ENCODE data around the gene PSAT1.

DNA sequence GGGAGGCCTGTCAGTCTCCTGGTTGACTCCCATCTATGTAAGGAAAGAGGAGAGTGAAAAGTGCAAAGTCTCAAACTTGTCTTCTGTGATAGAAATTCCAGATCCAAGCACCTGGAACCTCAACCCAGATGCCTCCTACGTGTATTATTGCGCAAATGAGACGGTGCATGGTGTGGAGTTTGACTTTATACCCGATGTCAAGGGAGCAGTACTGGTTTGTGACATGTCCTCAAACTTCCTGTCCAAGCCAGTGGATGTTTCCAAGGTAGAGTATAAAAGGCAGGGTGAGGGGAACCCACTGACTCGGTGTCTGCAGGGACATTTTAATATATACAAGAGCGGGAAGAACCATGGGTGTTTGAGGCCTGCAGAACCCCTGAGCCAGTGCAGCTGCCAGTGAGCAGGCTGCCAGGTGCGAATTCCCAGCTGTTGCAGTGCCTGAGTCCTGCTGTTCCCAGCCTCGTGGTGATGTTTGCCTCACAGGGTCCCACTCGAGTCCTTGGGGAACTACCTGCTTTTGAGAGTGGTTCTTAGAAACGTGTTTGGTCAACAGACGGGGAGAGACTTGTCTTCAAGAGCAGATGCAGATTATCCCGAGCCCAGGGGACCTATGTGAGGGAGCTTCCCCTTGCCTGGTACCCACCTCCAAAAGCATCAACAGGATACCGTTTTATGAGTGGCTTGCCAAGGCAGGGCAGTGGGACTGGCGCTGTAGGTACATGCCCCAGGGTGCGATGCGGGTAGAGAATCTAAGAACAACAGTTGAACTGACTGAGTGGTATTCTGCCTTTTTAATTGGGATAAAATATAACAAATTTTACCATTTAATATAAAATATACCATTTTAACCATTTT lies 9.5 kb downstream of the PSAT1 start:
- TF ChIP-seq, protein P1, sequence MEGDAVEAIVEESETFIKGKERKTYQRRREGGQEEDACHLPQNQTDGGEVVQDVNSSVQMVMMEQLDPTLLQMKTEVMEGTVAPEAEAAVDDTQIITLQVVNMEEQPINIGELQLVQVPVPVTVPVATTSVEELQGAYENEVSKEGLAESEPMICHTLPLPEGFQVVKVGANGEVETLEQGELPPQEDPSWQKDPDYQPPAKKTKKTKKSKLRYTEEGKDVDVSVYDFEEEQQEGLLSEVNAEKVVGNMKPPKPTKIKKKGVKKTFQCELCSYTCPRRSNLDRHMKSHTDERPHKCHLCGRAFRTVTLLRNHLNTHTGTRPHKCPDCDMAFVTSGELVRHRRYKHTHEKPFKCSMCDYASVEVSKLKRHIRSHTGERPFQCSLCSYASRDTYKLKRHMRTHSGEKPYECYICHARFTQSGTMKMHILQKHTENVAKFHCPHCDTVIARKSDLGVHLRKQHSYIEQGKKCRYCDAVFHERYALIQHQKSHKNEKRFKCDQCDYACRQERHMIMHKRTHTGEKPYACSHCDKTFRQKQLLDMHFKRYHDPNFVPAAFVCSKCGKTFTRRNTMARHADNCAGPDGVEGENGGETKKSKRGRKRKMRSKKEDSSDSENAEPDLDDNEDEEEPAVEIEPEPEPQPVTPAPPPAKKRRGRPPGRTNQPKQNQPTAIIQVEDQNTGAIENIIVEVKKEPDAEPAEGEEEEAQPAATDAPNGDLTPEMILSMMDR (conservative IDR thresholded peaks at IDR 0.05): no peak
- no peak for TF ChIP-seq ZFX (IDR thresholded peaks at IDR 0.05)

All from C4-2B (cell line).